HG03139 (cell line): Measurements from ENCODE around the gene RNF43.
A peak's percentile ranks its signal among the peaks of the same experiment; 100 is the strongest.

Source experiments
- ATAC-seq: cut with Tn5 transposase; IDR thresholded peaks from one replicate; pipeline ENCODE4 v1.9.1; 2021; ENCODE audit not compliant: unreplicated experiment

RNF43 gene

GRCh38 chr17:58382872-58383242, 34.5 kb downstream of the RNF43 start:
- ATAC-seq, result no peak

GRCh38 chr17:58382108-58382871, 35.0 kb downstream of the RNF43 start:
- ATAC-seq, result peak; percentile 56

- ATAC-seq, result no peak
Measured at GRCh38 chr17:58381124-58382035, 36.0 kb downstream of the RNF43 start.

GRCh38 chr17:58380207-58381123, 36.9 kb downstream of the RNF43 start:
- ATAC-seq, result no peak

- no peak for ATAC-seq
Measured at GRCh38 chr17:58379511-58379824, 37.9 kb downstream of the RNF43 start.

- no peak for ATAC-seq
Measured at GRCh38 chr17:58378733-58379510, 38.4 kb downstream of the RNF43 start.

- ATAC-seq, result no peak
Measured at GRCh38 chr17:58377661-58378060, 39.7 kb downstream of the RNF43 start.

- no peak for ATAC-seq
Measured at GRCh38 chr17:58377093-58377601, 40.2 kb downstream of the RNF43 start.

GRCh38 chr17:58376472-58377000, 40.8 kb downstream of the RNF43 start:
- ATAC-seq, result no peak

GRCh38 chr17:58375811-58376210, 41.5 kb downstream of the RNF43 start:
- no peak for ATAC-seq

GRCh38 chr17:58375256-58375655, 42.1 kb downstream of the RNF43 start:
- no peak for ATAC-seq

GRCh38 chr17:58373923-58374322, 43.4 kb downstream of the RNF43 start:
- no peak for ATAC-seq

GRCh38 chr17:58373003-58373402, 44.3 kb downstream of the RNF43 start:
- no peak for ATAC-seq

- ATAC-seq, result no peak
Measured at GRCh38 chr17:58371300-58371950, 45.9 kb downstream of the RNF43 start.

GRCh38 chr17:58370716-58371115, 46.6 kb downstream of the RNF43 start:
- no peak for ATAC-seq

GRCh38 chr17:58370309-58370708, 47.0 kb downstream of the RNF43 start:
- ATAC-seq, result no peak

GRCh38 chr17:58369214-58370031, 47.9 kb downstream of the RNF43 start:
- no peak for ATAC-seq

GRCh38 chr17:58368860-58369213, 48.5 kb downstream of the RNF43 start:
- no peak for ATAC-seq
